Measurements from ENCODE around the gene CRTC1. TPM values are rescaled to one million over a fixed set of nuclear protein-coding genes. Genes with fewer than 3 reads are reported as not detected.
A peak's percentile ranks its signal among the peaks of the same experiment; 100 is the strongest.

Gene CRTC1
- total and polyA plus RNA-seq, 2 of the 13 experiments (the other 11 are each of a cell fraction or from before 2014, with no cell fraction given), result 2.0 to 2.7 TPM

- no peak for TF ChIP-seq HNF1A (IDR thresholded peaks at IDR 0.05; ENCODE audit: low read depth)
- TF ChIP-seq HNF1A (CRISPR knock-in tag; IDR thresholded peaks at IDR 0.05; ENCODE audit: borderline replicate concordance), result peak; percentile 55; the same call in 1 of the 2 replicates
- TF ChIP-seq HDAC1 (CRISPR knock-in tag; IDR thresholded peaks at IDR 0.05), result peak; percentile 66
- no peak for TF ChIP-seq ZMYM4 (CRISPR knock-in tag; IDR thresholded peaks at IDR 0.05)
- 0 out of 2 replicates have a peak, but pooled peaks have one; percentile 35 for TF ChIP-seq MXD4 (CRISPR knock-in tag; IDR thresholded peaks at IDR 0.05)
- TF ChIP-seq RBM39 (IDR thresholded peaks at IDR 0.05; ENCODE audit: low read depth, low read length, poor library complexity, severe bottlenecking), result no peak
- no peak for TF ChIP-seq DNMT3B (CRISPR knock-in tag; conservative IDR thresholded peaks at IDR 0.05)
- TF ChIP-seq AKNA (CRISPR knock-in tag; IDR thresholded peaks at IDR 0.05; ENCODE audit: borderline replicate concordance), result no peak
- peak; percentile 52; the same call in 1 of the 2 replicates for TF ChIP-seq YEATS4 (CRISPR knock-in tag; IDR thresholded peaks at IDR 0.05; ENCODE audit: borderline replicate concordance)
- no peak for TF ChIP-seq PBX3 (CRISPR knock-in tag; IDR thresholded peaks at IDR 0.05; ENCODE audit: borderline replicate concordance)
- TF ChIP-seq MED8 (CRISPR knock-in tag; IDR thresholded peaks at IDR 0.05; ENCODE audit: insufficient replicate concordance), result no peak
- TF ChIP-seq ZNF101 (CRISPR knock-in tag; IDR thresholded peaks at IDR 0.05; ENCODE audit: borderline replicate concordance, low read depth), result no peak
- no peak for TF ChIP-seq WIZ (CRISPR knock-in tag; IDR thresholded peaks at IDR 0.05)
- TF ChIP-seq TEF (CRISPR knock-in tag; IDR thresholded peaks at IDR 0.05), result no peak
- no peak for TF ChIP-seq HOXD1 (CRISPR knock-in tag; IDR thresholded peaks at IDR 0.05)
- 0 out of 4 replicates have a peak, but pooled peaks of 1 of the 2 experiments have one; percentile 21 for TF ChIP-seq KLF16 (CRISPR knock-in tag; IDR thresholded peaks at IDR 0.05)
Observed at GRCh38 chr19:18731562-18732008, 48.1 kb downstream of the CRTC1 start (continued).

All from HepG2 (cell line).